Activated CD4-positive, alpha-beta T cell treated with anti-CD3 and anti-CD28 coated beads for 24 hours (primary cell): ENCODE results near the gene GPR35.
A peak's percentile ranks its signal among the peaks of the same experiment; 100 is the strongest.

Experiments used
- DNase-seq, 2 donors: peaks; one replicate each; pipeline ENCODE4 v3.0.0-alpha.2; 2020; ENCODE audit warnings: low read depth in 2 of 2

GPR35 gene

DNA sequence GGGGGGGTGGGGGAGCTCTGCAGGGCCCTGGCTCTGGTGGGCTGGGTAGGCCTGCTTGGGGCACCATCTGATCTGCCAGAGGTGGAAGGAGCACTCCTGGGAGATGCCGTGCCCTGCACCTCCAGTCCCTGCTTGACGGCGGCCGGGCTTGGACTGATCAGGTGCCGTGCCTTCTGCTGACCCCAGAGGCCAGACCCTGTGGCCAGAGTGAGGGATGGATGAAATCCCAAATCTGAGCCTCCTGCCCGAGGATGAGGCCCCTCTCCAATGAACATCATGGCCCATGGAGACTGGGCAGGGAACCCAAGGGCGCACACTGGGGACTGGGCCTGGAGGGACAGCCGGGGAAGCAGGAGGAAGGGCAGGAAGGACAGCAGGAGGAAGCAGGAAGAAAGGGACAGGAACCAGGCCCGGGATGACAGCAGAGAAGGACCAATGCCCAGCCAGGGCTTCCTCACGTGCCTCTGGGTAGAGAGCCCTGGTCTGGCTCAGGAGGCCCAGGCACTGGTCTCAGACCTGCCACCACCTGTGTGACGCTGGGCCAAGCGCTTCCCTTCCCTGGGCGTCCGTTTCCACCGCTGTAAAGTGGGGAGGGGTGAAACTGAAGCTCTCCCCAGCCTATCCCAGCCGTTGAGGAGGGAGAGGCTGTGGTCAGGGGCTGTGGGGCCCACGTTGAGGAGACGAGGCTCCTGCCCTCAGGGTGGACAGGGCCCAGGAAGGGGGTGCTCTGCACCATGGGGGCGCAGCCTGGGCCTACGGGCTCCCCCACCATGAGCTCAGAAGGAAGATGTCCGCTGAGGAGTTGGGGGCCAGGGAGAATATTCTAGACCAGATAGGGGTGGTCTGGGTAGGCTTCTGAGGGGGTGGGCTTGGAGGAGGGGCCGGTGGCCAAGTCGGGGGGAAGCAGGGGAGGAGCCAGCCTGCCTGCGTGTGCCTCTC lies 1.0 kb upstream of the GPR35 start:
- DNase-seq = no peak

- DNase-seq = peak; percentile 13 to 26
Observed at GRCh38 chr2:240626531-240627300, 1.4 kb downstream of the GPR35 start.

GRCh38 chr2:240627736-240628506 lies 2.6 kb downstream of the GPR35 start:
- no peak for DNase-seq

DNA sequence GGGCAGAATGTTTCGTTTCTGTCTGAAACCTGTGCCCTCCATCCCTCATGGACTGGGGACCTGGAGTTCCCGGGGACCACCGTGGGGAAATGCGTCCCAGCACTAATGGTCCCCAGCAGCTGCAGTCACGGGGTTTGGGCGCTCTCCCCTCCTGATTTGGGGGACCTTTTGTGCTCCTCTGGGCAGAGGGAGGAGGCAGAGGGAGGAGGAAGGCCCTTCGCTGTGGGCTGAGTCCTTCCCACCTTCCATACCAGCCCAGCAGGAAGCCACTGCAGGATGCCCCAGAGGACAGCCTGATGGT lies 3.2 kb downstream of the GPR35 start:
- DNase-seq = no peak

- no peak for DNase-seq
Observed at GRCh38 chr2:240628808-240629618, 3.7 kb downstream of the GPR35 start.

DNA sequence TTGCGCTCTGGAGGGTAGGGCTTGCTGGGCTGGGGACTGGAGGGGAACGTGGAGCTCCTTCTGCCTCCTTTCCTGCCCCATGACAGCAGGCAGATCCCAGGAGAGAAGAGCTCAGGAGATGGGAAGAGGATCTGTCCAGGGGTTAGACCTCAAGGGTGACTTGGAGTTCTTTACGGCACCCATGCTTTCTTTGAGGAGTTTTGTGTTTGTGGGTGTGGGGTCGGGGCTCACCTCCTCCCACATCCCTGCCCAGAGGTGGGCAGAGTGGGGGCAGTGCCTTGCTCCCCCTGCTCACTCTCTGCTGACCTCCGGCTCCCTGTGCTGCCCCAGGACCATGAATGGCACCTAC lies 4.3 kb downstream of the GPR35 start:
- no peak for DNase-seq

DNA sequence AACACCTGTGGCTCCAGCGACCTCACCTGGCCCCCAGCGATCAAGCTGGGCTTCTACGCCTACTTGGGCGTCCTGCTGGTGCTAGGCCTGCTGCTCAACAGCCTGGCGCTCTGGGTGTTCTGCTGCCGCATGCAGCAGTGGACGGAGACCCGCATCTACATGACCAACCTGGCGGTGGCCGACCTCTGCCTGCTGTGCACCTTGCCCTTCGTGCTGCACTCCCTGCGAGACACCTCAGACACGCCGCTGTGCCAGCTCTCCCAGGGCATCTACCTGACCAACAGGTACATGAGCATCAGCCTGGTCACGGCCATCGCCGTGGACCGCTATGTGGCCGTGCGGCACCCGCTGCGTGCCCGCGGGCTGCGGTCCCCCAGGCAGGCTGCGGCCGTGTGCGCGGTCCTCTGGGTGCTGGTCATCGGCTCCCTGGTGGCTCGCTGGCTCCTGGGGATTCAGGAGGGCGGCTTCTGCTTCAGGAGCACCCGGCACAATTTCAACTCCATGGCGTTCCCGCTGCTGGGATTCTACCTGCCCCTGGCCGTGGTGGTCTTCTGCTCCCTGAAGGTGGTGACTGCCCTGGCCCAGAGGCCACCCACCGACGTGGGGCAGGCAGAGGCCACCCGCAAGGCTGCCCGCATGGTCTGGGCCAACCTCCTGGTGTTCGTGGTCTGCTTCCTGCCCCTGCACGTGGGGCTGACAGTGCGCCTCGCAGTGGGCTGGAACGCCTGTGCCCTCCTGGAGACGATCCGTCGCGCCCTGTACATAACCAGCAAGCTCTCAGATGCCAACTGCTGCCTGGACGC lies 4.9 kb downstream of the GPR35 start:
- no peak for DNase-seq

DNA sequence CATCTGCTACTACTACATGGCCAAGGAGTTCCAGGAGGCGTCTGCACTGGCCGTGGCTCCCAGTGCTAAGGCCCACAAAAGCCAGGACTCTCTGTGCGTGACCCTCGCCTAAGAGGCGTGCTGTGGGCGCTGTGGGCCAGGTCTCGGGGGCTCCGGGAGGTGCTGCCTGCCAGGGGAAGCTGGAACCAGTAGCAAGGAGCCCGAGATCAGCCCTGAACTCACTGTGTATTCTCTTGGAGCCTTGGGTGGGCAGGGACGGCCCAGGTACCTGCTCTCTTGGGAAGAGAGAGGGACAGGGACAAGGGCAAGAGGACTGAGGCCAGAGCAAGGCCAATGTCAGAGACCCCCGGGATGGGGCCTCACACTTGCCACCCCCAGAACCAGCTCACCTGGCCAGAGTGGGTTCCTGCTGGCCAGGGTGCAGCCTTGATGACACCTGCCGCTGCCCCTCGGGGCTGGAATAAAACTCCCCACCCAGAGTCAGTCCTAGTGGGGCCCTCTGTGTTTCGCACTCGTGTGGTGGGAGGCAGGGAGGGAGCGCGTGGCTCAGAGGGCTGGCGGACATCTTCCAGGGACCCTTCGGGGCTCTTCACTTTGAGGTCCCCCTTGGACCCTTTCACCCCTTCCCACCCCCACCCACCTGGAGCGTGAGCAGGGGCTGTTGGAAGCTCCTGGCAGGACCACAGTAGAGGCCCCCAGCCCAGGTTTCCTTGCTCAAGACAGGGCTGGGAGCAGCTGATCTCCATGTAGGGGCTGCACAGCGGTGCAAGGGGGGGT lies 5.7 kb downstream of the GPR35 start:
- no peak for DNase-seq

GRCh38 chr2:240631548-240632305 lies 6.4 kb downstream of the GPR35 start:
- no peak for DNase-seq

DNA sequence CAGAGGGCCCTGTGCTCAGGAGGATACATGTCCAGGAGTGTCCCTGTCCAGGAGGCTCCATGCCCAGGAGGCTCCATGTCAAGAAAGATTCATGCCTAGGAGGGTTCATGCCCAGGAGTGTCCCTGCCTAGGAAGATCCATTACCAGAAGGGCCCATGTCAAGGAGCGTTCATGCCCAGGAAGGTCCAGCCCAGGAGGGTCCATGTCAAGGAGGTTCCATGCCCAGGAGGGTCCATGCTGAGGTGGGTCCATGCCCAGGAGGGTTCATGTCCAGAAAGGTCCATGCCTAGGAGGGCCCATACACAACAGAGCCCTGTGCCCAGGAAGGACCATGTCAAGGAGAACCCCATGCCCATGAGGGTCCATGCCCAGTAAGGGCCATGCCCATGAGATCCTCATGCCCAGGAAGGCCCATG lies 7.0 kb downstream of the GPR35 start:
- DNase-seq = no peak

- no peak for DNase-seq
Observed at GRCh38 chr2:240635121-240635997, 10.1 kb downstream of the GPR35 start.

GRCh38 chr2:240635998-240636547 lies 10.8 kb downstream of the GPR35 start:
- DNase-seq = no peak

DNA sequence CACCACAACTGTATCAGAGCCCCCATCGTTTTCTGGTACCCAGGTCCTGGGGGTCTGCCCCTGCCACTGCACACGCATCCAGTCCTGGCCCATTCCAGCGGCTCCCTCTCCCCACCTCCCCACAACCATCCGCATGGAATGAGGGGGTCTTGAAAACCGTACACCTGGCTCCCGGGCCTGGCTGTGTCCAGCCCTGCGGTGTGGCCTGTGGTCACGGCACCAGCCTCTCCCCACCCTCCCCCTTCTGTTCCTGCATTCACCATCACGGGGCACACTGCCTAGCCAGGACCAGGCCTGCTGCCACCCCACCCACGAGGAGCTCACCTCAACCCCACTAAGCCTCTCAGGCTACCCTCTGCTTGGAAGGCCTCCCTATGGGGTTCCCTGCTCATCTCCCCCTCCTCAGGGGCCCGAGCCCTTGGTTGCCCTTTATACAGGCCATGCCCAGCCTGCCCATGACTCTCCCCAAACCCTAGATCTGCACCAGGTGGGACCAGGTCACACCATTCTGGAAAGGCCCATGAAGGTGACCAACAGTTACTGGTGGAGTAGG lies 11.4 kb downstream of the GPR35 start:
- DNase-seq = no peak

GRCh38 chr2:240637116-240637900 lies 12.0 kb downstream of the GPR35 start:
- no peak for DNase-seq

DNA sequence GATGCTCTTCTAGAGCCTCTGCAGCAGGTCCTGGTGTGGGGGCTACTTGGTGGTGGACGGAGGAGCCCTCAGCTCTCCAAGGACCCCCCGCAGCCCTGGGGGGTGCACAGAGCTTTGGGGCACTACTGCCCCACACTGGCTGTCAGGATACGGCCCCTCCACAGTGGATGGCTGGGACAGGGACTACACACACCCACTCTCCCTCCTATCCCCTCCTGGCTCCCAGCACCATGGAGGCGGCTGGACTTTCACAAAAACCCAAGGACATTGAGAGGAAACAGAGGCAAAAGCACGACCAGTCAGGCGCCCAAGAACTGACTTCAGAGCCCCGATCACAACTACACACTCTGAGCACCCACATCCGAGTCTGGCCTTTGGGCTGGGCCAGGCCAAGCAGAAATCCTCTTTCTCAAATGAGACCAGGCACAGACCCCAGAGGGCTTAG lies 12.6 kb downstream of the GPR35 start:
- no peak for DNase-seq

DNA sequence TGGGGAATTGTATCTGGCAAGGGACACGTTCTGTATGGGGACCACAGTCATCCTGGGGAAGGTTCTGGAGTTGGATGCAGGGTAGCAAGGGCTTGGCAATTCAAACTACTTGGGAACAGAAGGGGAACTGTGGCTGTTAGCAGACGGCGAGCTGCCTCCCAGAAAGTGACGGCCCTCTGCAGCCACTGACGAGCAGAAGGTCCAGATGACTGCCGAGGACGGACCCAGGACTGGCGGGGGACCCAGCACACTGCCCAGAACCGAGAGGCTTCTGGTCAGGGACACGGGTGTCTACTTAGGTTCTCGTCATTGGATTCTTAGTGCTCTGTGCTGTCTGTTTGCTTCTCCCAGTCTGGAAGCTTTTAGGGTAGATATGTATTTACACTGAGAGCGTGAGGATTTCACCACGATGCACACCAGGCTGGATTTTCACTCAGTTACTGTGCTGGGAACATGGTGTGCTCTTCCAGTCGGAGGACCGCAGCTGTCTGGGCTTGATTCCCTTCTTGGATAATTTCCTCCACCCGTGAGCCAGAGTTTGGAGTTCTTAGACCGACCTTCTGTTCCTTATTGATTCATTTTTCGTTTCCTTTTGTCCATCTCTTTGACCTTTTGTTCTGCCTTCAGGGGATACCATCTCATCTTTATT lies 13.4 kb downstream of the GPR35 start:
- DNase-seq = no peak
